Heart right ventricle (tissue), 16 donors: ENCODE data around the gene MEX3A. TPM values are rescaled to one million over a fixed set of nuclear protein-coding genes. Genes with fewer than 3 reads are reported as not detected.

ENCODE experiments used
- ATAC-seq, 8 donors: fragments of 200-7000 bp; cut with Tn5 transposase; one replicate each; pipeline ENCODE4 v1.9.1; 2020; ENCODE audit warnings: mild to moderate bottlenecking in 8 of 8, moderate library complexity in 8 of 8, moderate number of reproducible peaks in 1 of 8
- DNase-seq, 2 donors: peaks; one replicate each; pipeline ENCODE4 v3.0.0-alpha.2; 2020
- H3K27ac ChIP-seq, 10 donors: fragments of 200-600 bp; sonication (generic) in 2 of 10; one replicate each; pipeline versions ENCODE4 v1.5.0 to v1.8.0; 2020 to 2022; ENCODE audit warnings: mild to moderate bottlenecking in 3 of 10
- H3K27me3 ChIP-seq, 7 donors: fragments of 200-600 bp; one replicate each; pipeline ENCODE4 v1.8.0; 2021 to 2022; ENCODE audit warnings: mild to moderate bottlenecking in 2 of 7
- H3K36me3 ChIP-seq, 9 donors: fragments of 200-600 bp; sonication (generic) in 1 of 9; one replicate each; pipeline versions ENCODE4 v1.5.0 to v1.8.0; 2020 to 2022; ENCODE audit warnings: mild to moderate bottlenecking in 2 of 9
- H3K4me1 ChIP-seq, 9 donors: fragments of 200-600 bp; sonication (generic) in 1 of 9; one replicate each; pipeline versions ENCODE4 v1.5.0 to v1.8.0; 2020 to 2022; ENCODE audit warnings: mild to moderate bottlenecking in 4 of 9
- H3K4me3 ChIP-seq, 10 donors: fragments of 200-600 bp; sonication (generic) in 2 of 10; one replicate each; pipeline versions ENCODE4 v1.5.0 to v1.8.0; 2020 to 2022; ENCODE audit warnings: mild to moderate bottlenecking in 7 of 10, moderate library complexity in 2 of 10
- H3K9me3 ChIP-seq, 11 donors: fragments of 200-600 bp in 10 of 11; sonication (generic) in 2 of 11; one replicate each; pipeline versions ENCODE4 v1.5.0 to v1.8.0; 2013 to 2022; ENCODE audit warnings: mild to moderate bottlenecking in 2 of 11, control low read depth in 1 of 11, moderate library complexity in 1 of 11
- WGBS, 2 donors: extraction: QIAGEN DNeasy Blood & Tissue Kit; methylation state at CpG; one replicate each; pipeline ENCODE4 v1.1.7; 2013; ENCODE audit warnings: inconsistent platforms in 1 of 2; 5-methylcytosine and 5-hydroxymethylcytosine counted together
- intact Hi-C, 10 donors: fragments of 100-400 bp; cut with DNase I; formaldehyde crosslinking; loops; one replicate each; pipeline versions ENCODE4 v1.11.1 to v1.14.2; 2022
- polyA plus RNA-seq, 2 donors: library from polyadenylated mRNA; stranded (reverse); fragments of 200-250 nt; gene quantifications; one replicate each; pipeline ENCODE4 v1.2.3, GENCODE V29; 2013
- total RNA-seq, 10 donors: library from RNA; stranded (reverse); fragmentation: NEBNext Ultra II Directional in 3 of 10; extraction: Animal tissue kit (Norgen Biotek cat#: 25700) in 3 of 10; gene quantifications; one replicate each; pipeline versions ENCODE4 v1.2.1 to v1.2.4, GENCODE V29; 2021 to 2023
- TF ChIP-seq, protein P1 (sequence below), 9 donors: fragments of 200-600 bp; sonication (generic) in 2 of 9; IDR thresholded peaks; one replicate each; pipeline versions ENCODE4 v1.5.0 to v1.8.0; 2021 to 2022; ENCODE audit warnings: antibody characterized with exemption in 9 of 9, mild to moderate bottlenecking in 5 of 9, moderate library complexity in 1 of 9
- donor health status: Arrhythmogenic right ventricular cardiomyopathy.
- donor health status: ischemic (EF 13 %, LVEDD 7.1; RV severe dilation, severe dysfunction).
- donor health status: healthy with polysubstance abuse.
- donor health status: DM: no; HTN: yes; CAD: no.
- donor health status: DM: no; HTN: no; CAD: no.
- donor health status: ischemic (EF 25% LVEDD 6.9; RV normal size, moderate dysfunction).
- donor health status: ischemic (EF 25% LVEDD 5.7; RV mildly dilated, moderate dysfunction).
- donor health status: healthy.
- donor health status: DM: yes; HTN: yes; CAD: no.
- donor health status: Ischemic cardiomyopathy.
- donor health status: ischemic (EF 35%, LVEDD 5.7; RV mildly dilated, moderate dysfunction).
- donor health status: nonischemic (EF 11% LVEDD 7.7; RV severe dilation, severe dysfunction).
- donor health status: DM: yes; HTN: yes; CAD: no.
- donor health status: PGD.
- donor health status: ischemic (EF 29% LVEDD 5.4; RV normal size, mild dysfunction).
- donor health status: nonischemic (EF 23%, LVEDD 6.1; RV moderate dilation, normal function).

Gene MEX3A
- total and polyA plus RNA-seq, 12 donors, result 0.09 to 0.31 (median 0.19) TPM

GRCh38 chr1:156086256-156086662, 4.0 kb upstream of the MEX3A start:
- Histone ChIP-seq H3K4me3 (no peak overlapping the region), H3K27ac (peak overlapping the region in 1 of 10 donors; percentile 15), H3K36me3 (no peaks in the 10 kb centered on the region), H3K27me3 (peaks cover 0 to 29% (median 0%) of the 10 kb centered on the region in 7 donors), H3K4me1 (peaks cover 6 to 48% (median 26%) of the 10 kb centered on the region in 9 donors), H3K9me3 (no peaks in the 10 kb centered on the region)
- whole genome bisulfite sequencing, 2 donors, result 12 to 27% methylated on average over 1 of the region's 1 CpG
- DNase-seq (no peak), ATAC-seq (peak in 6 of 8 donors; percentile 22 to 53 (median 38))
- TF ChIP-seq, protein P1, sequence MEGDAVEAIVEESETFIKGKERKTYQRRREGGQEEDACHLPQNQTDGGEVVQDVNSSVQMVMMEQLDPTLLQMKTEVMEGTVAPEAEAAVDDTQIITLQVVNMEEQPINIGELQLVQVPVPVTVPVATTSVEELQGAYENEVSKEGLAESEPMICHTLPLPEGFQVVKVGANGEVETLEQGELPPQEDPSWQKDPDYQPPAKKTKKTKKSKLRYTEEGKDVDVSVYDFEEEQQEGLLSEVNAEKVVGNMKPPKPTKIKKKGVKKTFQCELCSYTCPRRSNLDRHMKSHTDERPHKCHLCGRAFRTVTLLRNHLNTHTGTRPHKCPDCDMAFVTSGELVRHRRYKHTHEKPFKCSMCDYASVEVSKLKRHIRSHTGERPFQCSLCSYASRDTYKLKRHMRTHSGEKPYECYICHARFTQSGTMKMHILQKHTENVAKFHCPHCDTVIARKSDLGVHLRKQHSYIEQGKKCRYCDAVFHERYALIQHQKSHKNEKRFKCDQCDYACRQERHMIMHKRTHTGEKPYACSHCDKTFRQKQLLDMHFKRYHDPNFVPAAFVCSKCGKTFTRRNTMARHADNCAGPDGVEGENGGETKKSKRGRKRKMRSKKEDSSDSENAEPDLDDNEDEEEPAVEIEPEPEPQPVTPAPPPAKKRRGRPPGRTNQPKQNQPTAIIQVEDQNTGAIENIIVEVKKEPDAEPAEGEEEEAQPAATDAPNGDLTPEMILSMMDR (IDR thresholded peaks at IDR 0.05), result no peak
- intact Hi-C loops, result no loop called here

- intact Hi-C loops, result no loop called here
- peak overlapping the region in 2 of 10 donors; percentile 75 to 90 for H3K4me3 ChIP-seq
- WGBS, 2 donors, result 60 to 62% methylated on average over 7 of the region's 7 CpGs
- H3K4me1 ChIP-seq, result peaks cover 4 to 40% (median 23%) of the 10 kb centered on the region in 9 donors
- no peaks in the 10 kb centered on the region for H3K36me3 ChIP-seq
- H3K27ac ChIP-seq, result no peak overlapping the region
- DNase-seq (no peak), ATAC-seq (no peak)
- no peaks in the 10 kb centered on the region for H3K9me3 ChIP-seq
- TF ChIP-seq, protein P1 (IDR thresholded peaks at IDR 0.05), result no peak
- peaks cover 0 to 31% (median 0%) of the 10 kb centered on the region in 7 donors for H3K27me3 ChIP-seq
Measured at GRCh38 chr1:156083800-156084790, 1.8 kb upstream of the MEX3A start.

DNA sequence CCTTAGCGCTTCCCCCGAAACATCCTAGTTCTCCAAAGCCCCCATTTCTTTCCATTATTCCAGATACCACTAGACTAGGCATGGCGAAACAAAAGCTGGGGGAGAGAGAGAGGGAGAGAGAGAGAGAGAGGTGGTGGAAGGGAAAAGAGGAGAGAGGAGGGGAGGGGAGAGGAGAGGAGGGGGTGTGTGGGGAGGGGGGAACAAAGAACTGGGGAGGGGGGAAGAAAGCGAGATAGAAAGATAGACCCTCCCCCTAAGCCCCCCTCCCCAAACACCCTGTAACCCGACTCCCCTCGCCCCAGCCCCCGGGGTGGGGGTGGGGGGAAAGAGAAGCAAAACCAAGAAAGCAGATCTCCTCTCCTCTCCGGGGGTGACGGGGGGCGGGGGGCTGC, 352 bp downstream of the MEX3A start:
- Histone ChIP-seq H3K27ac (peak overlapping the region in 3 of 10 donors; percentile 26 to 68 (median 62)), H3K36me3 (no peaks in the 10 kb centered on the region), H3K4me3 (peak overlapping the region; percentile 67 to 90 (median 79)), H3K9me3 (no peaks in the 10 kb centered on the region), H3K27me3 (peaks cover 0 to 31% (median 0%) of the 10 kb centered on the region in 7 donors), H3K4me1 (peaks cover 4 to 37% (median 23%) of the 10 kb centered on the region in 9 donors)
- intact Hi-C loops, result no loop called here
- ATAC-seq (peak in 1 of 8 donors; percentile 0), DNase-seq (no peak)
- WGBS, 2 donors, result 1 to 3% methylated on average over 8 to 9 of the region's 10 CpGs
- TF ChIP-seq, protein P1 (IDR thresholded peaks at IDR 0.05), result no peak

GRCh38 chr1:156081180-156081916, 917 bp downstream of the MEX3A start:
- WGBS, 2 donors, result 6 to 9% methylated on average over 39 to 60 of the region's 61 CpGs
- Histone ChIP-seq H3K36me3 (no peaks in the 10 kb centered on the region), H3K27ac (no peak overlapping the region), H3K4me3 (peak overlapping the region in 9 of 10 donors; percentile 67 to 90 (median 83)), H3K4me1 (peaks cover 4 to 36% (median 21%) of the 10 kb centered on the region in 9 donors), H3K27me3 (peaks cover 0 to 31% (median 0%) of the 10 kb centered on the region in 7 donors), H3K9me3 (no peaks in the 10 kb centered on the region)
- intact Hi-C loops, result no loop called here
- TF ChIP-seq, protein P1 (IDR thresholded peaks at IDR 0.05), result no peak
- DNase-seq, result no peak
- ATAC-seq, result no peak
